Globus pallidus (tissue), 1 donor: Measurements from ENCODE around the gene LSM14B.
"Not testable (repeated sequence)": the region's sequence is repeated elsewhere in the genome, so short reads cannot be mapped to it uniquely, and the experiment has no call there.

Experiments used
- DNase-seq: peaks from one replicate; pipeline ENCODE4 v3.0.0-alpha.2; 2015; ENCODE audit warnings: low spot score

LSM14B gene

GRCh38 chr20:62114894-62115293 lies 7.4 kb upstream of the LSM14B start:
- no peak for DNase-seq

- DNase-seq: not testable (repeated sequence)
Measured at GRCh38 chr20:62115800-62116407, 6.4 kb upstream of the LSM14B start.

GRCh38 chr20:62116558-62117361 lies 5.5 kb upstream of the LSM14B start:
- no peak for DNase-seq

GRCh38 chr20:62117362-62117646 lies 5.0 kb upstream of the LSM14B start:
- DNase-seq: no peak

- no peak for DNase-seq
Measured at GRCh38 chr20:62117658-62118057, 4.6 kb upstream of the LSM14B start.

GRCh38 chr20:62118113-62119043 lies 3.9 kb upstream of the LSM14B start:
- no peak for DNase-seq

GRCh38 chr20:62119115-62119514 lies 3.2 kb upstream of the LSM14B start:
- no peak for DNase-seq

GRCh38 chr20:62119591-62120364 lies 2.5 kb upstream of the LSM14B start:
- no peak for DNase-seq

GRCh38 chr20:62120365-62120762 lies 1.9 kb upstream of the LSM14B start:
- DNase-seq: no peak

GRCh38 chr20:62120990-62121775 lies 1.1 kb upstream of the LSM14B start:
- no peak for DNase-seq

GRCh38 chr20:62122654-62123449 lies 577 bp downstream of the LSM14B start:
- DNase-seq: no peak

GRCh38 chr20:62123450-62124118 lies 1.3 kb downstream of the LSM14B start:
- no peak for DNase-seq

GRCh38 chr20:62126141-62126540 lies 3.9 kb downstream of the LSM14B start:
- no peak for DNase-seq

- no peak for DNase-seq
Measured at GRCh38 chr20:62127799-62128198, 5.5 kb downstream of the LSM14B start.

GRCh38 chr20:62128502-62128901 lies 6.2 kb downstream of the LSM14B start:
- no peak for DNase-seq

- DNase-seq: no peak
Measured at GRCh38 chr20:62129731-62130531, 7.7 kb downstream of the LSM14B start.

GRCh38 chr20:62131560-62132320 lies 9.5 kb downstream of the LSM14B start:
- no peak for DNase-seq

GRCh38 chr20:62132421-62132820 lies 10.1 kb downstream of the LSM14B start:
- DNase-seq: no peak
